A673 (cell line): ENCODE results near the gene PRRT1. TPM values are rescaled to one million over a fixed set of nuclear protein-coding genes. Genes with fewer than 3 reads are reported as not detected.

Experiments used
- BruUV-seq: library from RNA; stranded (reverse); fragments of 400-500 nt; replicated peaks from 2 replicates; lab custom pipeline; 2021; lab: Mats Ljungman, UMichigan
- CTCF ChIA-PET: fragments of 300-600 bp; sonication (Branson Sonifier 250); formaldehyde crosslinking; loops from one replicate; lab custom pipeline; 2022; ENCODE audit warnings: antibody characterized with exemption; lab: Charles Lee
- POLR2A ChIA-PET: fragments of 300-600 bp; sonication (Branson Sonifier 250); formaldehyde crosslinking; loops from one replicate; lab custom pipeline; 2022; ENCODE audit warnings: antibody characterized with exemption; ENCODE audit not compliant: low non-redundant PET; lab: Charles Lee
- DNase-seq: peaks from one replicate; pipeline ENCODE4 v3.0.0-alpha.2; 2015; ENCODE audit warnings: low spot score
- H3K27ac ChIP-seq: fragments of 200-600 bp; sonication (generic); 2 replicates; pipeline ENCODE4 v1.5.1; 2016; ENCODE audit warnings: mixed run types, low read depth, mild to moderate bottlenecking, mixed read lengths, antibody characterized with exemption, low read length; ENCODE audit not compliant: poor library complexity, severe bottlenecking
- H3K27me3 ChIP-seq: fragments of 200-600 bp; sonication (generic); replicated peaks from 2 replicates; pipeline ENCODE4 v1.6.1; 2017; ENCODE audit warnings: mixed run types, low read depth, mild to moderate bottlenecking, mixed read lengths, antibody characterized with exemption, low read length; ENCODE audit not compliant: insufficient read depth, poor library complexity
- H3K36me3 ChIP-seq: fragments of 200-600 bp; sonication (generic); 2 replicates; pipeline ENCODE4 v1.6.1; 2016; ENCODE audit warnings: mixed run types, mild to moderate bottlenecking, mixed read lengths, antibody characterized with exemption, low read length; ENCODE audit not compliant: insufficient read depth, poor library complexity, severe bottlenecking
- H3K4me1 ChIP-seq: fragments of 200-600 bp; sonication (generic); 2 replicates; pipeline ENCODE4 v1.6.1; 2017; ENCODE audit warnings: mixed run types, mild to moderate bottlenecking, mixed read lengths, antibody characterized with exemption, low read length; ENCODE audit not compliant: insufficient read depth, poor library complexity, severe bottlenecking
- H3K4me3 ChIP-seq: fragments of 200-600 bp; sonication (generic); 2 replicates; pipeline ENCODE4 v1.5.1; 2016; ENCODE audit warnings: low read depth, mixed run types, mild to moderate bottlenecking, mixed read lengths, low read length; ENCODE audit not compliant: poor library complexity, severe bottlenecking
- H3K9me3 ChIP-seq: fragments of 200-600 bp; sonication (generic); 2 replicates; pipeline ENCODE4 v1.6.1; 2016; ENCODE audit warnings: mixed run types, low read depth, mild to moderate bottlenecking, mixed read lengths, antibody characterized with exemption, low read length; ENCODE audit not compliant: poor library complexity, severe bottlenecking
- EZH2 ChIP-seq: fragments of 200-600 bp; sonication (generic); IDR thresholded peaks from 2 replicates; pipeline ENCODE4 v1.6.1; 2017; ENCODE audit warnings: borderline replicate concordance, low read depth, mild to moderate bottlenecking, mixed read lengths, antibody characterized with exemption, low read length; ENCODE audit not compliant: poor library complexity, severe bottlenecking
- intact Hi-C: fragments of 100-400 bp; cut with micrococcal nuclease; formaldehyde crosslinking; loops from one replicate; pipeline ENCODE4 v1.10.0; 2022; ENCODE audit not compliant: unreplicated experiment
- total RNA-seq: library from RNA; stranded (reverse); gene quantifications from 2 replicates; pipeline ENCODE4 v1.2.3, GENCODE V29; 2021
- TF ChIP-seq, protein P1 (sequence below): fragments of 300-800, 200-600 bp; sonication (generic); conservative IDR thresholded peaks from 2 replicates; pipeline ENCODE4 v1.5.1; 2017; ENCODE audit warnings: low read depth, mild to moderate bottlenecking, antibody characterized with exemption, low read length, moderate library complexity, mixed read lengths

PRRT1 gene
- total RNA-seq, 1 experiment from 2014 or later, result 4.5 TPM

DNA sequence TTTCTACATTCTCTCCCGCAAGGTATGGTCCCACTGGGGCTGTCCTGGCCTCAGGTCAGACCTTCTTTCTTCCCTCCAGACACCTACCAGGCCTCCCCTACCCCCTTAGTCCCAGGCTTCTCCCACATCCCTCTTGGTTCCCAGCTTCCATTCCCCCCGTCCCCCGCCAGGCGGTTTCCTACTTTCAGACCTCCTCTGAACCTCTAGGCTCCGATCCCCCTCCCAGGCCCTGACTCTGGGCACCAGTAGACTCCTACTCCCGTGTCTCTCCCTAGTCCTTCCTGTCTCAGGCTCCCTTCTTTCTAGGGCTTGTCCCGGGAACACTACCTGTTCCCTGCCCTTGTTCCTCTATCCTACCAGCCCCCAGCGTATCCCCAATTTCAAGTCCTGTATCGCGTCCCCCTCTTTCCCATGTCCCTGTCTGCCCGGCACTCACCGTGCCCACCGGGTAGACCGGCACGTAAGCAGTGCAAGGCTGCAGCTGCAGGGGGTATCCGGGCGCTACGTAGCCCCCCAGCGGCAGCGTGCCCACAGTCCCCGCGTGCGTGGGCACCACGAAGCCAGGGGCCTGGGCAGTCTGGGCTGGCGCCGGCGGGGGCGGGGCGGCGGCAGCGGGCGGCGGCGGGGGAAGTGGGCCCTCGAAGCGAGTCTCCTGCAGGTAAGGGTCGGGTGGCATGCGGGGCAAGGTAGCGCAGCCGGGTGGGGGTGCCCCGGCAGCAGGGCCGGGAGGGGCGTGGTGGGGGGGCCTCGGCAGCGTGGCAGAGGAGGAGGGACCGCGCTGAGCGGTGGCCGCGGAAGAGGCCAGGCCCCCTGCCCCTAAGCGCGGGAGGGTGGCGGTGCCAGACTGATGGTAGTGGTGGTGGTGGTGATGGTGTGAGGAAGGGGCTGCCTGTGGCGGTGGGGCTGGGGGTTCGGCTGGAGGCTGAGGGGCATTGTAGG lies 1.5 kb downstream of the PRRT1 start:
- BruUV-seq, result no TSS peak
- CTCF ChIA-PET, result no interaction called here

DNA sequence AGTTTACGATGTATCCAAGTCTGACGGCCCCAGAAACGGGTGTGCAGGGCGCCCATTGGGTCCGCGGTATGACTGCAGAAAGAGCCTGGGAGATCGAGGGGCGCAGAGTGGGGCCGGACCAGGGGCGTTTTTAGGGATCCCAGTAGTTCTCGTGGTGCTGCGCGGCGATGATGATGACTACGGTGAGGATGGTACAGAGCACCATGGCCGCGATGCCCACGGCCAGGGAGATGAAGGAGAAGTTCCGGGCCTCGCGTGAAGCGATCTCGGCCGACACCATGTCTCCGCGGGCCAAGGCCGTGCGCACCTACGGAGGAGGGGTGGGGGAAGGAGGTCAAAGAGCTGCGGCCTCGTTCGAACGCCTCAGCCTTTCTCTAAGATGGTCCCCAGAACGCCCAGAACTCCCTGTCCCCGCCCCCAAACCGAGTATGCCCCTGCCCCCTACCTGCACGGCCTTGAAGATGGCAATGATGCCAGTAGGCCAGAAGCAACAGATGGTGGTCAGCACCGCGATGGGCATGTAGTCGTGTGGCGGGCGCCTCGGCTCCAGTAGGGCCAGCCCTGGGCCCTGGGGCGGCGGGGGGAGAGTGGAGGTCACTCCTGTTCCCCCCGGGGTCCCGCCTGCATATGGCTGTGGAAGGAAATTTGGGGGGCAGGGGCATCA lies 2.5 kb downstream of the PRRT1 start:
- intact Hi-C loops, result no loop called here
- BruUV-seq, result no TSS peak
- Histone ChIP-seq H3K36me3 (no peaks in the 10 kb centered on the region), H3K4me3 (no peak overlapping the region), H3K27me3 (no peaks in the 10 kb centered on the region), H3K9me3 (no peaks in the 10 kb centered on the region), H3K27ac (no peak overlapping the region), H3K4me1 (peaks cover 17% of the 10 kb centered on the region)
- TF ChIP-seq, protein P1, sequence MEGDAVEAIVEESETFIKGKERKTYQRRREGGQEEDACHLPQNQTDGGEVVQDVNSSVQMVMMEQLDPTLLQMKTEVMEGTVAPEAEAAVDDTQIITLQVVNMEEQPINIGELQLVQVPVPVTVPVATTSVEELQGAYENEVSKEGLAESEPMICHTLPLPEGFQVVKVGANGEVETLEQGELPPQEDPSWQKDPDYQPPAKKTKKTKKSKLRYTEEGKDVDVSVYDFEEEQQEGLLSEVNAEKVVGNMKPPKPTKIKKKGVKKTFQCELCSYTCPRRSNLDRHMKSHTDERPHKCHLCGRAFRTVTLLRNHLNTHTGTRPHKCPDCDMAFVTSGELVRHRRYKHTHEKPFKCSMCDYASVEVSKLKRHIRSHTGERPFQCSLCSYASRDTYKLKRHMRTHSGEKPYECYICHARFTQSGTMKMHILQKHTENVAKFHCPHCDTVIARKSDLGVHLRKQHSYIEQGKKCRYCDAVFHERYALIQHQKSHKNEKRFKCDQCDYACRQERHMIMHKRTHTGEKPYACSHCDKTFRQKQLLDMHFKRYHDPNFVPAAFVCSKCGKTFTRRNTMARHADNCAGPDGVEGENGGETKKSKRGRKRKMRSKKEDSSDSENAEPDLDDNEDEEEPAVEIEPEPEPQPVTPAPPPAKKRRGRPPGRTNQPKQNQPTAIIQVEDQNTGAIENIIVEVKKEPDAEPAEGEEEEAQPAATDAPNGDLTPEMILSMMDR, result no peak
- no peak for TF ChIP-seq EZH2
- DNase-seq, result no peak
- CTCF ChIA-PET, result no interaction called here
- POLR2A ChIA-PET, result no interaction called here

More for the DNA sequence above, 1.5 kb downstream of the PRRT1 start:
- Histone ChIP-seq H3K4me1 (peaks cover 22% of the 10 kb centered on the region), H3K27me3 (no peaks in the 10 kb centered on the region), H3K27ac (no peak overlapping the region), H3K9me3 (no peaks in the 10 kb centered on the region), H3K4me3 (no peak overlapping the region), H3K36me3 (no peaks in the 10 kb centered on the region)
- DNase-seq, result no peak
- POLR2A ChIA-PET, result no interaction called here
- intact Hi-C loops, result no loop called here
- TF ChIP-seq, protein P1, result no peak
- no peak for TF ChIP-seq EZH2

DNA sequence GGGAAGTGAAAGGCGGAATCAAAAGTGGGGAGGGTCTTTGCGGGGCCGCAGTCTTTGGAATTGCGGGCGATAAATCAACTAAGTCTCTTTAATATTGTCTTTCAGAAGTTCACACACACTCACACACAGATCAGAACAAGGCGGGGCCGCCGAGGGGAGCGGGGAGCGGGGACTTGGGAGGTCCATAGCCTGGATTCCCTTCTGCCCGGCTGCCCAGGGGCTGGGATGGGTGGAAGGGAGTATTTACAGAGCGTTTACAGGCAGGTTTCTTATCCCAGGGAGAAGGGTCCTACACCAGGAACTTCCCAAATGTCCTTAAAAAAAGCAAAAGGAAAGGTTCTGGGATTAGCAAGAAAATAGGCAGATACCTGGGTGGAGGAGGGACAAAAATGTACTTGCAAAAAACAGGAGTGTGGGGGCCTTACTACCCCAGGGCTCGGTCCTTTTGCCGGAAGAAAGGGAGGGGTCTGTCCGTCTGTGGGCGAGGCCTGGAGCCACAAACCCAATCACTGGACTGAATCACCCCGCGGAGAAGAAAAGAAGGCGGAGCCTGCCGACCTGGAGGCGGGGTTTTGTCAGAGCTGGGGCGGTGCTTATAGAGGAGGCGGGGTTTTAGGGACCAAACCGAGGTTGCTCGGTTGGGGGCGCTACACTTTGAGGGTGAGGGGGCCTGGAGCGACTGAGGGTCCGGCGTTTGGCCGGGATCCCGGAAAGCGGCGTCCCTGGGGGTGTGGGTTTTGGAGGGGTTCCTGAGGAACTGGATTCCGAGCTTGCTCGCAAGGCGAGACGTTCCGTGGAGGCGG lies 3.2 kb downstream of the PRRT1 start:
- H3K4me1 ChIP-seq, result peaks cover 17% of the 10 kb centered on the region
- no peak overlapping the region for H3K4me3 ChIP-seq
- H3K9me3 ChIP-seq, result no peaks in the 10 kb centered on the region
- DNase-seq, result no peak
- H3K27me3 ChIP-seq, result no peaks in the 10 kb centered on the region
- BruUV-seq, result no TSS peak
- no peaks in the 10 kb centered on the region for H3K36me3 ChIP-seq
- no peak overlapping the region for H3K27ac ChIP-seq
- POLR2A ChIA-PET, result no interaction called here
- TF ChIP-seq, protein P1, result no peak
- TF ChIP-seq EZH2, result no peak
- CTCF ChIA-PET, result no interaction called here
- intact Hi-C loops, result no loop called here
